Measurements from ENCODE around the gene SOX8.

GRCh38 chr16:986411-986810, 4.8 kb downstream of the SOX8 start:
- TF ChIP-seq CTCF (IDR thresholded peaks at IDR 0.05; ENCODE audit: insufficient read depth, low read length, poor library complexity, severe bottlenecking) = no peak
- no peak for TF ChIP-seq EZH2phosphoT487 (conservative IDR thresholded peaks at IDR 0.05; ENCODE audit: low read length)

Measured in SU-DHL-6 (cell line).